ENCODE measurements around the gene KBTBD12.
A peak's percentile ranks its signal among the peaks of the same experiment; 100 is the strongest.

KBTBD12 gene

DNA sequence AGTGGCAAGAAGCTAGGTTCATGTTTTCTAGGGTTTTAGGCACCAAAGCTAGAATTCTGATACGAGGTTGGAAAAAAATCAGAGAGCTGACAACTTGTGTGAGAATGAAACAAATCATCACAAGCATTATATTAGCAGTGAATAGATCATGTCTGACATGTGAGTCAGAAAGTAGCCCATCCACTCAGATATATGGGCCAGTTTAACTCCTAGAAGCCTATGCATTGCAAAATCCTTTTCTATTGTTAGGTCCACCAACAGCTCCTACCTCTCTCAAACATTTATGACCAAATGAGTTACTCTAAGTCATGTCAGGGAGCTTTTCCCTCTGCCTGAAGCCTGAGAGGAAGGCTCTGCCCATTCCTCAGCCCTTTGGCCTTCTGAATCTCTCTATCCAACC is 44.0 kb downstream of the KBTBD12 start:
- TF ChIP-seq BHLHE40 (IDR thresholded peaks at IDR 0.05; ENCODE audit: borderline replicate concordance) (no peak), NFRKB (IDR thresholded peaks at IDR 0.05) (no peak), CTBP1 (IDR thresholded peaks at IDR 0.05; ENCODE audit: borderline replicate concordance) (no peak), ZNF384 (IDR thresholded peaks at IDR 0.05) (no peak), LEF1 (IDR thresholded peaks at IDR 0.05; ENCODE audit: borderline replicate concordance) (no peak), ARNT (IDR thresholded peaks at IDR 0.05) (no peak), FOXK2 (IDR thresholded peaks at IDR 0.05) (no peak), SUZ12 (IDR thresholded peaks at IDR 0.05) (no peak), HDGF (IDR thresholded peaks at IDR 0.05; ENCODE audit: borderline replicate concordance) (no peak), L3MBTL2 (conservative IDR thresholded peaks at IDR 0.05) (no peak), TARDBP (IDR thresholded peaks at IDR 0.05) (no peak), FOXM1 (IDR thresholded peaks at IDR 0.05; ENCODE audit: borderline replicate concordance) (no peak), ELF4 (IDR thresholded peaks at IDR 0.05) (no peak)
- TF ChIP-seq, protein P1, sequence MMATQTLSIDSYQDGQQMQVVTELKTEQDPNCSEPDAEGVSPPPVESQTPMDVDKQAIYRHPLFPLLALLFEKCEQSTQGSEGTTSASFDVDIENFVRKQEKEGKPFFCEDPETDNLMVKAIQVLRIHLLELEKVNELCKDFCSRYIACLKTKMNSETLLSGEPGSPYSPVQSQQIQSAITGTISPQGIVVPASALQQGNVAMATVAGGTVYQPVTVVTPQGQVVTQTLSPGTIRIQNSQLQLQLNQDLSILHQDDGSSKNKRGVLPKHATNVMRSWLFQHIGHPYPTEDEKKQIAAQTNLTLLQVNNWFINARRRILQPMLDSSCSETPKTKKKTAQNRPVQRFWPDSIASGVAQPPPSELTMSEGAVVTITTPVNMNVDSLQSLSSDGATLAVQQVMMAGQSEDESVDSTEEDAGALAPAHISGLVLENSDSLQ (IDR thresholded peaks at IDR 0.05): no peak
- ChIA-PET CTCF (interaction anchor here (0.7 to 1.1 kb wide), 3 partner anchors 168 to 300 kb away, joined by 3 to 4 read pairs (median 3); no protein-coding TSS in a partner anchor), POLR2A (no interaction called here)
- DNase-seq (ENCODE audit: extremely low spot score): no peak

DNA sequence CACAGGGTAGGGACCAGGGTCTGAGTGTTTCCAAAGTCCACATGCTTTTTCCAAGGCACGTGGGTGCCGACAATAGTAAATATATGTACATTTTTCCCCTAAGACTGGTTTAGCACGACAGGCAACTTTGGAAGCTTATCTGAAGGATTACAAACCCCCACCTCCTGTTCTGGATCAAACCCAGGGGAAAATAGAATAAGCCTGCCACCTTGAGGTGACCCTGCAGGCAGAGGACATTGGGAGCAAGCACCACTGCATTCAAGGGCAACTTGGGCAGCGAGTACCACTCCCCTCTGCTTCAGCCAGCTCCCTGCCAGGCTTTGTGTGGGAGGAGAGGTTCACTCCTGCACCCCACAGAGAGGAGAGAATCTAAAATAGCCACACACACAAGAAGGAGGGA is 44.8 kb downstream of the KBTBD12 start:
- TF ChIP-seq CTBP1 (IDR thresholded peaks at IDR 0.05; ENCODE audit: borderline replicate concordance) (no peak), NFRKB (IDR thresholded peaks at IDR 0.05) (no peak)
- CTCF ChIA-PET: interaction anchor here (0.6 to 1.1 kb wide), 6 partner anchors 56 to 270 kb away, joined by 3 to 4 read pairs (median 4); no protein-coding TSS in a partner anchor
- POLR2A ChIA-PET: no interaction called here
- peak; percentile 56 for DNase-seq (ENCODE audit: extremely low spot score)

DNA sequence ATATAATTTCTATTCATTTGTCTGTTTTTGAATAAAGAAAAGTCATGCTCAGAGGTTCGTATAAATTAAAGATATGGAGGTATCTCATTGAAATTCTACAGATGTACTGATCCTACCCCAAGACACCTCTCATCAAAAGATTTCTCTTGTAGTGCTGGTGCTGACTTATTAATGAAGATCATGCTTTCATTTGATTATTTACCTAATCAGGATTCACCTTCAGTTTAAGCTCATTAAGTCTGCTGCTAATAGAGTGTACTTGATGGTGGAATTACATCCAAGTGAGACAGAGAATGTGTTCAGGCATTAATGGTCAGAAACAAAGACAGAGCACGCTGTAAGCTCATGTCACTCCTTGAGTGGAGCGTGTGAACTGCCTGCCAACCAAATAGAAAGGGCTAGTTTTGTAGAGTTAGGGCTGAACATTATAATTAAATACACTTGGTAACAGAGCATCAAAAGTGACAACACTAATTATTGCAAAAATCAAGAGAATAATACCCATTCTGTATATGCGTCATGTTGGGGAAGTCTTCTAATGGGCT is 45.5 kb downstream of the KBTBD12 start:
- CTCF ChIA-PET: interaction anchor here (1.0 kb wide), 1 partner anchor 189 kb away, joined by 3 read pairs; no protein-coding TSS in a partner anchor
- TF ChIP-seq FOXK2 (IDR thresholded peaks at IDR 0.05): no peak
- TF ChIP-seq ZNF384 (IDR thresholded peaks at IDR 0.05): no peak
- no peak for TF ChIP-seq ARNT (IDR thresholded peaks at IDR 0.05)
- POLR2A ChIA-PET: no interaction called here
- DNase-seq (ENCODE audit: extremely low spot score): no peak

DNA sequence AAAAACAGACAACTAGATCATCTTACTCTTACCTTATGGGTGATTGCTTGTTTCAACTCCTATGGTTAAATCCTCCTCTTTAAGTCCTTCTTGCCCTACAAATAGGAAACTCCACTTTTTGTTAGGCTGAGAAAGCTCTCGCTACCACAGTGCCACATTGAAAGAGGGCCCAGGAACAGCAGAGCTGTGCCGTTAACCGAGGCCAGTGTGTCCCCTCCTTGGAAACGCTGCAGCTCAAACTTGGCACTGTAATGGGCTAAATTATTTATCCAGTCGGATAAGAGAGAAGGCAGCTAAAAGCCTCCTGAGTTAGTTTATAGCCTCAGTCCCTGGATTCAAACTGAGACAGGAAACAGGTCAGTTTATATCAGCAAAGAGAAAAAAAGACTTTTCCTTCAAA is 46.1 kb downstream of the KBTBD12 start:
- no peak for DNase-seq (ENCODE audit: extremely low spot score)
- CTCF ChIA-PET: no interaction called here

DNA sequence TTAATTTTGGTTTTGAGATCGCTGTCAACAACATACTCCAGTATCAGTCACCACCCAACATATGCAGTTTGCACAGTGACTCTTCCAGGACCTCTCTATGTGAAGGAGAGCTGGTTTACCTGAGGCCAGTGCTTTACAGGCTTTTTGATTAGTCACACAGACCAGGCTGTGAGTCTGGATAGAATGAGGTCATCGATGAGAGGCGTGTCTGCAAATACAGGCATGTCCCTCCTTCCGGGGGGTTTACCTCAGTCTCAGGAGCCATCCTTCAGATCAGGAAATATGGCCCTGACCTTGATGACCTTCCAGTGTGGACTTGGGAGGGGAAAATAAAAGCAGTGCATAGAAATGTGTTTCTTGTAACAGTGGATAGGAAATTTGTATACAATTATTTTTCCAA is 46.9 kb downstream of the KBTBD12 start:
- ChIA-PET CTCF (interaction anchor here (0.6 kb wide), 1 partner anchor 310 kb away, joined by 3 read pairs; no protein-coding TSS in a partner anchor), POLR2A (interaction anchor here (1.0 kb wide), 1 partner anchor 15 kb away, joined by 3 read pairs; no protein-coding TSS in a partner anchor)
- TF ChIP-seq L3MBTL2 (conservative IDR thresholded peaks at IDR 0.05) (no peak), SP1 (IDR thresholded peaks at IDR 0.05) (no peak), FOXA1 (IDR thresholded peaks at IDR 0.05) (no peak), NFRKB (IDR thresholded peaks at IDR 0.05) (no peak), HDGF (IDR thresholded peaks at IDR 0.05; ENCODE audit: borderline replicate concordance) (no peak), LEF1 (IDR thresholded peaks at IDR 0.05; ENCODE audit: borderline replicate concordance) (no peak), ELF4 (IDR thresholded peaks at IDR 0.05) (no peak), BHLHE40 (IDR thresholded peaks at IDR 0.05; ENCODE audit: borderline replicate concordance) (no peak)
- TF ChIP-seq, protein P1 (IDR thresholded peaks at IDR 0.05): no peak
- no peak for DNase-seq (ENCODE audit: extremely low spot score)

More for the DNA sequence above, 46.1 kb downstream of the KBTBD12 start:
- TF ChIP-seq ARNT (IDR thresholded peaks at IDR 0.05) (no peak), LEF1 (IDR thresholded peaks at IDR 0.05; ENCODE audit: borderline replicate concordance) (no peak), SP1 (IDR thresholded peaks at IDR 0.05) (no peak), FOXK2 (IDR thresholded peaks at IDR 0.05) (no peak)
- POLR2A ChIA-PET: no interaction called here

DNA sequence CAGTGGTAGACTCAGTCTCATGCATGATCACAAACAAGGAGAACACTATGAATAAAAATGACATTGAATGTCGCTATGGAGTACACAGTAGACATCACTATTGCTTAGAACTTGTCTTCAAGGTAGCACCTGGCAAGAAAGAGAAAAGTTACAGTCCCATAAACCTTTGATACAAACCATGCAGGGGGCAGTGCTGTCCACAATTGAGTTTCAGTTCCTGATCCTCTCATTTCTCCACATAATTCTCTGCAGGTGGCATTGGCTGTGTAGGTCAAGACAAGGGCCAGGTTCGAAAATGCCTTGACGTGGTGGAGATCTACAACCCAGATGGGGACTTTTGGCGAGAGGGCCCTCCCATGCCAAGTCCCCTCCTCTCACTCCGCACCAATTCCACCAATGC is 47.9 kb downstream of the KBTBD12 start:
- TF ChIP-seq FOXM1 (IDR thresholded peaks at IDR 0.05; ENCODE audit: borderline replicate concordance) (no peak), LEF1 (IDR thresholded peaks at IDR 0.05; ENCODE audit: borderline replicate concordance) (no peak), ARNT (IDR thresholded peaks at IDR 0.05) (no peak), ZNF384 (IDR thresholded peaks at IDR 0.05) (no peak), NFRKB (IDR thresholded peaks at IDR 0.05) (no peak), HDGF (IDR thresholded peaks at IDR 0.05; ENCODE audit: borderline replicate concordance) (no peak), ELF4 (IDR thresholded peaks at IDR 0.05) (no peak), FOXA1 (IDR thresholded peaks at IDR 0.05) (no peak), SUZ12 (IDR thresholded peaks at IDR 0.05) (no peak)
- TF ChIP-seq, protein P1 (IDR thresholded peaks at IDR 0.05): no peak
- POLR2A ChIA-PET: no interaction called here
- no peak for DNase-seq (ENCODE audit: extremely low spot score)
- CTCF ChIA-PET: no interaction called here

DNA sequence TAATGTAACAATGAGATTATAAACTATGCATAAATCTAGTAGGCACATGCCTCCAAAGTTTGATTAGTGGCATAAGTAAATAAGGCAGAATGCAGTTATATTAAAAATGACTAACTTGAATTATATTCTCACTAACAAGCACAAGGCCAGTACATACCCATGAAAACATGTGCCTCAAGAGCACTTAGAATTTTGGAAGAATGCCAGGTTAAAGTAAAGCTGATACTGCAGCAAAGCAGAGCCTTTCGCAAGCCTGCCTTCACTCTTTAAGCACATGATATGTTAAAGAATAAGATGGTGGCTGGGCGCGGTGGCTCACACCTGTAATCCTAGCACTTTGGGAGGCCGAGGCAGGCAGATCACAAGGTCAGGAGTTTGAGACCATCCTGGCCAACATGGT is 49.0 kb downstream of the KBTBD12 start:
- ChIA-PET POLR2A (no interaction called here), CTCF (no interaction called here)
- DNase-seq (ENCODE audit: extremely low spot score): no peak

More for the DNA sequence above, 49.0 kb downstream of the KBTBD12 start:
- TF ChIP-seq FOXM1 (IDR thresholded peaks at IDR 0.05; ENCODE audit: borderline replicate concordance) (no peak), FOXK2 (IDR thresholded peaks at IDR 0.05) (no peak), NFRKB (IDR thresholded peaks at IDR 0.05) (no peak), HDGF (IDR thresholded peaks at IDR 0.05; ENCODE audit: borderline replicate concordance) (no peak), ELF4 (IDR thresholded peaks at IDR 0.05) (no peak), SP1 (IDR thresholded peaks at IDR 0.05) (no peak), L3MBTL2 (conservative IDR thresholded peaks at IDR 0.05) (no peak), SUZ12 (IDR thresholded peaks at IDR 0.05) (no peak), ZNF384 (IDR thresholded peaks at IDR 0.05) (no peak), LEF1 (IDR thresholded peaks at IDR 0.05; ENCODE audit: borderline replicate concordance) (no peak), FOXA1 (IDR thresholded peaks at IDR 0.05) (no peak), TARDBP (IDR thresholded peaks at IDR 0.05) (no peak), CTBP1 (IDR thresholded peaks at IDR 0.05; ENCODE audit: borderline replicate concordance) (no peak), BHLHE40 (IDR thresholded peaks at IDR 0.05; ENCODE audit: borderline replicate concordance) (no peak)
- TF ChIP-seq, protein P1 (IDR thresholded peaks at IDR 0.05): no peak
